Measurements from ENCODE around the gene FGFR2. TPM values are rescaled to one million over a fixed set of nuclear protein-coding genes. Genes with fewer than 3 reads are reported as not detected.

The FGFR2 gene
- polyA plus RNA-seq, 4 donors, result 1.1 to 31.2 (median 2.6) TPM

- H3K4me3 ChIP-seq (ENCODE audit: low read depth in 1 of 3, low read length in 3 of 3), result no peak overlapping the region
- H3K27ac ChIP-seq (ENCODE audit: low read depth in 1 of 3, low read length in 2 of 3), result no peak overlapping the region
- no peaks in the 10 kb centered on the region for H3K27me3 ChIP-seq (ENCODE audit: control insufficient read depth in 3 of 3, insufficient read depth in 3 of 3, low read length in 3 of 3)
- H3K36me3 ChIP-seq (ENCODE audit: control insufficient read depth in 3 of 3, insufficient read depth in 2 of 3, low read depth in 1 of 3, low read length in 3 of 3), result no peaks in the 10 kb centered on the region
- no peak for DNase-seq
- FAIRE-seq, result no peak
- H3K4me1 ChIP-seq (ENCODE audit: control insufficient read depth in 3 of 3, insufficient read depth in 2 of 3, low read depth in 1 of 3, low read length in 2 of 3), result peaks cover 0 to 4% (median 0%) of the 10 kb centered on the region in 3 donors
- no peaks in the 10 kb centered on the region for H3K9me3 ChIP-seq (ENCODE audit: control insufficient read depth in 2 of 2, insufficient read depth in 1 of 2, low read depth in 1 of 2, low read length in 1 of 2)
- 88 to 90% (median 89%) methylated on average over 14 of the region's 14 CpGs for WGBS, 3 donors
Measured at GRCh38 chr10:121465215-121465614, 133.0 kb downstream of the FGFR2 start.

- FAIRE-seq (no peak), DNase-seq (no peak)
- no peak overlapping the region for H3K4me3 ChIP-seq (ENCODE audit: low read depth in 1 of 3, low read length in 3 of 3)
- H3K27me3 ChIP-seq (ENCODE audit: control insufficient read depth in 3 of 3, insufficient read depth in 3 of 3, low read length in 3 of 3), result no peaks in the 10 kb centered on the region
- 78 to 89% (median 87%) methylated on average over 2 of the region's 2 CpGs for WGBS, 3 donors
- no peaks in the 10 kb centered on the region for H3K36me3 ChIP-seq (ENCODE audit: control insufficient read depth in 3 of 3, insufficient read depth in 2 of 3, low read depth in 1 of 3, low read length in 3 of 3)
- no peaks in the 10 kb centered on the region for H3K9me3 ChIP-seq (ENCODE audit: control insufficient read depth in 2 of 2, insufficient read depth in 1 of 2, low read depth in 1 of 2, low read length in 1 of 2)
- no peak overlapping the region for H3K27ac ChIP-seq (ENCODE audit: low read depth in 1 of 3, low read length in 2 of 3)
- H3K4me1 ChIP-seq (ENCODE audit: control insufficient read depth in 3 of 3, insufficient read depth in 2 of 3, low read depth in 1 of 3, low read length in 2 of 3), result peaks cover 0 to 4% (median 0%) of the 10 kb centered on the region in 3 donors
Measured at GRCh38 chr10:121464517-121464916, 133.7 kb downstream of the FGFR2 start.

- no peaks in the 10 kb centered on the region for H3K9me3 ChIP-seq (ENCODE audit: control insufficient read depth in 2 of 2, insufficient read depth in 1 of 2, low read depth in 1 of 2, low read length in 1 of 2)
- H3K36me3 ChIP-seq (ENCODE audit: control insufficient read depth in 3 of 3, insufficient read depth in 2 of 3, low read depth in 1 of 3, low read length in 3 of 3), result no peaks in the 10 kb centered on the region
- FAIRE-seq (no peak), DNase-seq (no peak)
- H3K4me1 ChIP-seq (ENCODE audit: control insufficient read depth in 3 of 3, insufficient read depth in 2 of 3, low read depth in 1 of 3, low read length in 2 of 3), result no peaks in the 10 kb centered on the region
- H3K4me3 ChIP-seq (ENCODE audit: low read depth in 1 of 3, low read length in 3 of 3), result no peak overlapping the region
- WGBS, 3 donors, result 86 to 99% (median 93%) methylated on average over 2 of the region's 2 CpGs
- no peak overlapping the region for H3K27ac ChIP-seq (ENCODE audit: low read depth in 1 of 3, low read length in 2 of 3)
- no peaks in the 10 kb centered on the region for H3K27me3 ChIP-seq (ENCODE audit: control insufficient read depth in 3 of 3, insufficient read depth in 3 of 3, low read length in 3 of 3)
Measured at GRCh38 chr10:121462955-121463354, 135.3 kb downstream of the FGFR2 start.

- FAIRE-seq (no peak), DNase-seq (no peak)
- 51 to 86% (median 69%) methylated on average over 7 of the region's 7 CpGs for WGBS, 3 donors
- H3K27me3 ChIP-seq (ENCODE audit: control insufficient read depth in 3 of 3, insufficient read depth in 3 of 3, low read length in 3 of 3), result no peaks in the 10 kb centered on the region
- H3K4me1 ChIP-seq (ENCODE audit: control insufficient read depth in 3 of 3, insufficient read depth in 2 of 3, low read depth in 1 of 3, low read length in 2 of 3), result no peaks in the 10 kb centered on the region
- H3K4me3 ChIP-seq (ENCODE audit: low read depth in 1 of 3, low read length in 3 of 3), result no peak overlapping the region
- H3K9me3 ChIP-seq (ENCODE audit: control insufficient read depth in 2 of 2, insufficient read depth in 1 of 2, low read depth in 1 of 2, low read length in 1 of 2), result no peaks in the 10 kb centered on the region
- H3K36me3 ChIP-seq (ENCODE audit: control insufficient read depth in 3 of 3, insufficient read depth in 2 of 3, low read depth in 1 of 3, low read length in 3 of 3), result no peaks in the 10 kb centered on the region
- no peak overlapping the region for H3K27ac ChIP-seq (ENCODE audit: low read depth in 1 of 3, low read length in 2 of 3)
Measured at GRCh38 chr10:121462281-121462680, 136.0 kb downstream of the FGFR2 start.

GRCh38 chr10:121461307-121461706, 136.9 kb downstream of the FGFR2 start:
- H3K4me1 ChIP-seq (ENCODE audit: control insufficient read depth in 3 of 3, insufficient read depth in 2 of 3, low read depth in 1 of 3, low read length in 2 of 3), result no peaks in the 10 kb centered on the region
- no peaks in the 10 kb centered on the region for H3K9me3 ChIP-seq (ENCODE audit: control insufficient read depth in 2 of 2, insufficient read depth in 1 of 2, low read depth in 1 of 2, low read length in 1 of 2)
- no peak for DNase-seq
- no peaks in the 10 kb centered on the region for H3K36me3 ChIP-seq (ENCODE audit: control insufficient read depth in 3 of 3, insufficient read depth in 2 of 3, low read depth in 1 of 3, low read length in 3 of 3)
- H3K27me3 ChIP-seq (ENCODE audit: control insufficient read depth in 3 of 3, insufficient read depth in 3 of 3, low read length in 3 of 3), result no peaks in the 10 kb centered on the region
- 88 to 93% (median 89%) methylated on average over 5 of the region's 5 CpGs for whole genome bisulfite sequencing, 3 donors
- H3K4me3 ChIP-seq (ENCODE audit: low read depth in 1 of 3, low read length in 3 of 3), result no peak overlapping the region
- no peak overlapping the region for H3K27ac ChIP-seq (ENCODE audit: low read depth in 1 of 3, low read length in 2 of 3)
- no peak for FAIRE-seq

- H3K27ac ChIP-seq (ENCODE audit: low read depth in 1 of 3, low read length in 2 of 3), result no peak overlapping the region
- H3K4me3 ChIP-seq (ENCODE audit: low read depth in 1 of 3, low read length in 3 of 3), result no peak overlapping the region
- no peak for DNase-seq
- no peaks in the 10 kb centered on the region for H3K36me3 ChIP-seq (ENCODE audit: control insufficient read depth in 3 of 3, insufficient read depth in 2 of 3, low read depth in 1 of 3, low read length in 3 of 3)
- H3K9me3 ChIP-seq (ENCODE audit: control insufficient read depth in 2 of 2, insufficient read depth in 1 of 2, low read depth in 1 of 2, low read length in 1 of 2), result no peaks in the 10 kb centered on the region
- WGBS, 3 donors, result 73 to 93% (median 91%) methylated on average over 3 of the region's 3 CpGs
- H3K4me1 ChIP-seq (ENCODE audit: control insufficient read depth in 3 of 3, insufficient read depth in 2 of 3, low read depth in 1 of 3, low read length in 2 of 3), result no peaks in the 10 kb centered on the region
- no peak for FAIRE-seq
- no peaks in the 10 kb centered on the region for H3K27me3 ChIP-seq (ENCODE audit: control insufficient read depth in 3 of 3, insufficient read depth in 3 of 3, low read length in 3 of 3)
Measured at GRCh38 chr10:121460733-121461132, 137.5 kb downstream of the FGFR2 start.

GRCh38 chr10:121459622-121460453, 138.4 kb downstream of the FGFR2 start:
- Histone ChIP-seq H3K27ac (ENCODE audit: low read depth in 1 of 3, low read length in 2 of 3) (no peak overlapping the region), H3K9me3 (ENCODE audit: control insufficient read depth in 2 of 2, insufficient read depth in 1 of 2, low read depth in 1 of 2, low read length in 1 of 2) (no peaks in the 10 kb centered on the region), H3K27me3 (ENCODE audit: control insufficient read depth in 3 of 3, insufficient read depth in 3 of 3, low read length in 3 of 3) (no peaks in the 10 kb centered on the region), H3K36me3 (ENCODE audit: control insufficient read depth in 3 of 3, insufficient read depth in 2 of 3, low read depth in 1 of 3, low read length in 3 of 3) (no peaks in the 10 kb centered on the region), H3K4me3 (ENCODE audit: low read depth in 1 of 3, low read length in 3 of 3) (no peak overlapping the region), H3K4me1 (ENCODE audit: control insufficient read depth in 3 of 3, insufficient read depth in 2 of 3, low read depth in 1 of 3, low read length in 2 of 3) (peaks cover 0 to 4% (median 0%) of the 10 kb centered on the region in 3 donors)
- DNase-seq (no peak), FAIRE-seq (no peak)
- 75 to 84% (median 81%) methylated on average over 17 of the region's 17 CpGs for WGBS, 3 donors

- no peak overlapping the region for H3K4me3 ChIP-seq (ENCODE audit: low read depth in 1 of 3, low read length in 3 of 3)
- WGBS, 3 donors, result 89 to 98% (median 91%) methylated on average over 6 of the region's 6 CpGs
- FAIRE-seq (no peak), DNase-seq (no peak)
- no peaks in the 10 kb centered on the region for H3K9me3 ChIP-seq (ENCODE audit: control insufficient read depth in 2 of 2, insufficient read depth in 1 of 2, low read depth in 1 of 2, low read length in 1 of 2)
- no peaks in the 10 kb centered on the region for H3K36me3 ChIP-seq (ENCODE audit: control insufficient read depth in 3 of 3, insufficient read depth in 2 of 3, low read depth in 1 of 3, low read length in 3 of 3)
- no peak overlapping the region for H3K27ac ChIP-seq (ENCODE audit: low read depth in 1 of 3, low read length in 2 of 3)
- no peaks in the 10 kb centered on the region for H3K27me3 ChIP-seq (ENCODE audit: control insufficient read depth in 3 of 3, insufficient read depth in 3 of 3, low read length in 3 of 3)
- H3K4me1 ChIP-seq (ENCODE audit: control insufficient read depth in 3 of 3, insufficient read depth in 2 of 3, low read depth in 1 of 3, low read length in 2 of 3), result peaks cover 0 to 9% (median 0%) of the 10 kb centered on the region in 3 donors
Measured at GRCh38 chr10:121459279-121459621, 139.0 kb downstream of the FGFR2 start.

GRCh38 chr10:121457729-121458128, 140.5 kb downstream of the FGFR2 start:
- Histone ChIP-seq H3K36me3 (ENCODE audit: control insufficient read depth in 3 of 3, insufficient read depth in 2 of 3, low read depth in 1 of 3, low read length in 3 of 3) (no peaks in the 10 kb centered on the region), H3K9me3 (ENCODE audit: control insufficient read depth in 2 of 2, insufficient read depth in 1 of 2, low read depth in 1 of 2, low read length in 1 of 2) (no peaks in the 10 kb centered on the region), H3K4me1 (ENCODE audit: control insufficient read depth in 3 of 3, insufficient read depth in 2 of 3, low read depth in 1 of 3, low read length in 2 of 3) (peaks cover 0 to 22% (median 0%) of the 10 kb centered on the region in 3 donors), H3K4me3 (ENCODE audit: low read depth in 1 of 3, low read length in 3 of 3) (no peak overlapping the region), H3K27ac (ENCODE audit: low read depth in 1 of 3, low read length in 2 of 3) (no peak overlapping the region), H3K27me3 (ENCODE audit: control insufficient read depth in 3 of 3, insufficient read depth in 3 of 3, low read length in 3 of 3) (no peaks in the 10 kb centered on the region)
- FAIRE-seq (no peak), DNase-seq (no peak)
- 42 to 65% (median 61%) methylated on average over 3 of the region's 3 CpGs for WGBS, 3 donors

All from small intestine (tissue), 7 donors.